ENCODE results near the gene MARCHF4. TPM values are rescaled to one million over a fixed set of nuclear protein-coding genes. Genes with fewer than 3 reads are reported as not detected.
A peak's percentile ranks its signal among the peaks of the same experiment; 100 is the strongest.

Gene MARCHF4
- 8.7 TPM for total RNA-seq

- peak; percentile 57 for DNase-seq
Observed at GRCh38 chr2:216371721-216372702, at the start of gene MARCHF4. TSS of gene MARCHF4 (minus strand) at chr2:216372483. CDS start at chr2:216370260, 2,223 bp downstream.

- DNase-seq: no peak
Observed at GRCh38 chr2:216420367-216421101, 48.3 kb upstream of the MARCHF4 start.

GRCh38 chr2:216418981-216419380 lies 46.7 kb upstream of the MARCHF4 start:
- DNase-seq: no peak

- no peak for DNase-seq
Observed at GRCh38 chr2:216416571-216417307, 44.5 kb upstream of the MARCHF4 start.

- no peak for DNase-seq
Observed at GRCh38 chr2:216415541-216415940, 43.3 kb upstream of the MARCHF4 start.

GRCh38 chr2:216414772-216415319 lies 42.6 kb upstream of the MARCHF4 start:
- DNase-seq: no peak

- DNase-seq: no peak
Observed at GRCh38 chr2:216413882-216414281, 41.6 kb upstream of the MARCHF4 start.

- peak; percentile 98 for DNase-seq
Observed at GRCh38 chr2:216412022-216412999, 40.0 kb upstream of the MARCHF4 start, which contains the start of gene SMARCAL1. TSS of gene SMARCAL1 (plus strand) at chr2:216412484. CDS start at chr2:216414705, 2,221 bp downstream.

- no peak for DNase-seq
Observed at GRCh38 chr2:216410550-216410949, 38.3 kb upstream of the MARCHF4 start.

GRCh38 chr2:216408426-216409290 lies 36.4 kb upstream of the MARCHF4 start:
- no peak for DNase-seq

GRCh38 chr2:216406826-216407225 lies 34.5 kb upstream of the MARCHF4 start:
- DNase-seq: no peak

GRCh38 chr2:216405588-216405987 lies 33.3 kb upstream of the MARCHF4 start:
- no peak for DNase-seq

- DNase-seq: no peak
Observed at GRCh38 chr2:216404010-216404618, 31.8 kb upstream of the MARCHF4 start.

GRCh38 chr2:216402751-216403150 lies 30.5 kb upstream of the MARCHF4 start:
- DNase-seq: no peak

- DNase-seq: no peak
Observed at GRCh38 chr2:216399621-216400020, 27.3 kb upstream of the MARCHF4 start.

- DNase-seq: no peak
Observed at GRCh38 chr2:216394881-216395280, 22.6 kb upstream of the MARCHF4 start.

- DNase-seq: no peak
Observed at GRCh38 chr2:216392945-216393840, 20.9 kb upstream of the MARCHF4 start.

- DNase-seq: no peak
Observed at GRCh38 chr2:216392018-216392562, 19.8 kb upstream of the MARCHF4 start.

Measured in occipital lobe (tissue), 2 donors.